Measurements from ENCODE around the gene PXDN.

DNA sequence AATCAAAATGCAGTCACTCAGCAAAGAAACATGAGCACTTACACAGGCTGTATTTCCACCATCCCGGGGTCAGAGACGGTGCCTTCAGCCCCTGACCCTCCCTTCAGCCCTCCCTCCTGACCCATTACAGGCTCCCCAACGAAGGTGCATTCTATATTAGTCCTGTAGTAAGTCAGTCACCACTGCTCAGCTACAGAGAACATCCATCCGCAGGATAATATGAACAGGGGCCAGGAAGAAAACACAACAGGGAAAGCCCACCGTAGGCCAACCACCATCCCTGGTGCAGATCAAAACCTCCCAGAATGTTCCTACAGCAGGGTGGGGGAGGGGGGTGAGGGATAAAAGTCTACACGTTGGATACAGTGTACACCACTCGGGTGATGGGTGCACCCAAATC is 15.1 kb downstream of the PXDN start:
- TF ChIP-seq, protein P1, sequence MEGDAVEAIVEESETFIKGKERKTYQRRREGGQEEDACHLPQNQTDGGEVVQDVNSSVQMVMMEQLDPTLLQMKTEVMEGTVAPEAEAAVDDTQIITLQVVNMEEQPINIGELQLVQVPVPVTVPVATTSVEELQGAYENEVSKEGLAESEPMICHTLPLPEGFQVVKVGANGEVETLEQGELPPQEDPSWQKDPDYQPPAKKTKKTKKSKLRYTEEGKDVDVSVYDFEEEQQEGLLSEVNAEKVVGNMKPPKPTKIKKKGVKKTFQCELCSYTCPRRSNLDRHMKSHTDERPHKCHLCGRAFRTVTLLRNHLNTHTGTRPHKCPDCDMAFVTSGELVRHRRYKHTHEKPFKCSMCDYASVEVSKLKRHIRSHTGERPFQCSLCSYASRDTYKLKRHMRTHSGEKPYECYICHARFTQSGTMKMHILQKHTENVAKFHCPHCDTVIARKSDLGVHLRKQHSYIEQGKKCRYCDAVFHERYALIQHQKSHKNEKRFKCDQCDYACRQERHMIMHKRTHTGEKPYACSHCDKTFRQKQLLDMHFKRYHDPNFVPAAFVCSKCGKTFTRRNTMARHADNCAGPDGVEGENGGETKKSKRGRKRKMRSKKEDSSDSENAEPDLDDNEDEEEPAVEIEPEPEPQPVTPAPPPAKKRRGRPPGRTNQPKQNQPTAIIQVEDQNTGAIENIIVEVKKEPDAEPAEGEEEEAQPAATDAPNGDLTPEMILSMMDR (IDR thresholded peaks at IDR 0.05) = no peak
- TF ChIP-seq EZH2 (IDR thresholded peaks at IDR 0.05; ENCODE audit: borderline replicate concordance, insufficient read depth, low read depth, low read length, poor library complexity, severe bottlenecking) = no peak
